Kidney (tissue), 14 donors: ENCODE results near the gene SOX6. TPM values are rescaled to one million over a fixed set of nuclear protein-coding genes. Genes with fewer than 3 reads are reported as not detected.
A peak's percentile ranks its signal among the peaks of the same experiment; 100 is the strongest.

Source experiments
- DNase-seq, 5 donors: peaks; one replicate each; pipeline ENCODE4 v3.0.0-alpha.2; 2013 to 2020
- FAIRE-seq: peaks from 2 replicates; lab custom pipeline; 2012; peaks lifted over from hg19 to GRCh38; lab: Jason Lieb, UNC
- H3K27ac ChIP-seq, 2 donors: one replicate each; pipeline ENCODE4 v1.7.0; 2013; ENCODE audit warnings: low read depth in 2 of 2, low read length in 2 of 2, inconsistent platforms in 1 of 2
- H3K27me3 ChIP-seq: one replicate; pipeline ENCODE4 v1.7.1; 2013; ENCODE audit warnings: low read length, inconsistent platforms; ENCODE audit not compliant: control insufficient read depth, insufficient read depth
- H3K36me3 ChIP-seq, 3 donors: one replicate each; pipeline versions ENCODE4 v1.7.0 to v1.7.1; 2013; ENCODE audit warnings: low read length in 3 of 3, control low read depth in 1 of 3, inconsistent platforms in 1 of 3; ENCODE audit not compliant: insufficient read depth in 3 of 3, control insufficient read depth in 2 of 3
- H3K4me1 ChIP-seq, 3 donors: one replicate each; pipeline versions ENCODE4 v1.7.0 to v1.7.1; 2013; ENCODE audit warnings: low read length in 3 of 3, inconsistent platforms in 1 of 3, low read depth in 1 of 3; ENCODE audit not compliant: control insufficient read depth in 2 of 3, insufficient read depth in 2 of 3
- H3K4me3 ChIP-seq, 3 donors: one replicate each; pipeline versions ENCODE4 v1.7.0 to v1.8.1; 2013; ENCODE audit warnings: low read length in 3 of 3, control low read depth in 1 of 3, inconsistent platforms in 1 of 3
- H3K9ac ChIP-seq, 3 donors: one replicate each; pipeline versions ENCODE4 v1.7.0 to v1.7.1; 2013; ENCODE audit warnings: low read length in 3 of 3, control low read depth in 1 of 3, inconsistent platforms in 1 of 3
- H3K9me3 ChIP-seq, 3 donors: one replicate each; pipeline versions ENCODE4 v1.7.0 to v1.7.1; 2013; ENCODE audit warnings: low read length in 3 of 3, control low read depth in 1 of 3, inconsistent platforms in 1 of 3; ENCODE audit not compliant: control insufficient read depth in 2 of 3, insufficient read depth in 1 of 3
- CTCF ChIP-seq: IDR thresholded peaks from 3 replicates; pipeline ENCODE4 v1.5.1; 2012; ENCODE audit warnings: mild to moderate bottlenecking, moderate library complexity, borderline replicate concordance; ENCODE audit not compliant: insufficient read depth; ENCODE audit errors: extremely low read depth
- intact Hi-C: fragments of 100-400 bp; cut with DNase I; formaldehyde crosslinking; loops from one replicate; pipeline ENCODE4 v1.11.1; 2022
- polyA plus RNA-seq: library from polyadenylated mRNA; stranded (reverse); fragments of 350-450 nt; fragmentation: Illumina TruSeq; extraction: RNeasy Lipid Tissue Mini Kit (QIAGEN cat#74804); gene quantifications from one replicate; pipeline ENCODE4 v1.2.3, GENCODE V29; 2014; ENCODE audit warnings: low read depth, low replicate concordance; ENCODE audit not compliant: insufficient read depth
- total RNA-seq: library from RNA; stranded (reverse); fragmentation: NEBNext Ultra II Directional; extraction: Animal tissue kit (Norgen Biotek cat#: 25700); gene quantifications from one replicate; pipeline ENCODE4 v1.2.1, GENCODE V29; 2021
- donor health status: control.
- donor health status: control.
- donor health status: control.
- donor health status: control.
- donor health status: control.
- donor health status: DM: yes; HTN: yes; CAD: no.
- donor health status: Normal renal cell carcinoma (clear cell type).

The SOX6 gene
- total and polyA plus RNA-seq, 2 donors from 2014 or later: 5.0 to 47.3 TPM

- TF ChIP-seq CTCF: no peak
- no peaks in the 10 kb centered on the region for H3K9me3 ChIP-seq
- FAIRE-seq (no peak), DNase-seq (no peak)
- H3K27me3 ChIP-seq: no peaks in the 10 kb centered on the region
- no peaks in the 10 kb centered on the region for H3K36me3 ChIP-seq
- intact Hi-C loops: no loop called here
- no peaks in the 10 kb centered on the region for H3K4me1 ChIP-seq
- no peak overlapping the region for H3K9ac ChIP-seq
- H3K27ac ChIP-seq: no peak overlapping the region
- H3K4me3 ChIP-seq: no peak overlapping the region
These were observed 399.1 kb downstream of the SOX6 start for GRCh38 chr11:15957234-15957633.

GRCh38 chr11:15956302-15956701, 400.0 kb downstream of the SOX6 start:
- H3K4me1 ChIP-seq: no peaks in the 10 kb centered on the region
- intact Hi-C loops: no loop called here
- no peak for TF ChIP-seq CTCF
- H3K27me3 ChIP-seq: no peaks in the 10 kb centered on the region
- DNase-seq: peak in 1 of 5 donors; percentile 34
- no peak overlapping the region for H3K27ac ChIP-seq
- no peaks in the 10 kb centered on the region for H3K9me3 ChIP-seq
- no peak overlapping the region for H3K9ac ChIP-seq
- no peak overlapping the region for H3K4me3 ChIP-seq
- no peaks in the 10 kb centered on the region for H3K36me3 ChIP-seq
- no peak for FAIRE-seq

- Histone ChIP-seq H3K4me3 (no peak overlapping the region), H3K4me1 (no peaks in the 10 kb centered on the region), H3K27me3 (no peaks in the 10 kb centered on the region), H3K9ac (no peak overlapping the region), H3K27ac (no peak overlapping the region), H3K36me3 (no peaks in the 10 kb centered on the region), H3K9me3 (no peaks in the 10 kb centered on the region)
- no peak for TF ChIP-seq CTCF
- intact Hi-C loops: no loop called here
- FAIRE-seq: no peak
- no peak for DNase-seq
These were observed 400.8 kb downstream of the SOX6 start for GRCh38 chr11:15955595-15955994.
